ENCODE results near the gene ADARB2. TPM values are rescaled to one million over a fixed set of nuclear protein-coding genes. Genes with fewer than 3 reads are reported as not detected.

The ADARB2 gene
- total RNA-seq, 4 donors from 2014 or later = 0.80 to 4.9 (median 2.3) TPM

DNA sequence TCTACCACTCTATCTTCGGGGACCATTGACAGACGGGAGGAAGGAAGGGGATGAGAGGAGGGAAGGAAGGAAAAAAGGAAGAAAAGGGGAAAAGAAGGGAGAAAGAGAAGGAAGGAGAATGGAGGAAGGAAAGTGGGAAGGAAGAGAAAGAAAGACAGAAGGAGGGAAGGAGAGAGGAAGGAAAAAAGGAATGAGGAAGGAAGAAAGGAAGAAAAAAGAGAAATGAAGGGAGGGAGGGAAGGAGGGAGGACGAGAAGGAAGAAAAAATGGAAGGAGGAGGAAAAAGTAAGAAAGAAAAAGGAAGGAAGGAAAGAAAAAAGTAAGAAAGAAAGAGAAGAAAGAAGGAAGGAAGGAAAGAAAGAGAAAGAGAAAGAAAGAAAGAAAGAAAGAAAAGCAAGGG, 128.9 kb downstream of the ADARB2 start:
- intact Hi-C loops (cut with DNase I; ENCODE audit: low total_unique reads) = no loop called here
- H3K27me3 ChIP-seq = peaks cover 44% of the 10 kb centered on the region

DNA sequence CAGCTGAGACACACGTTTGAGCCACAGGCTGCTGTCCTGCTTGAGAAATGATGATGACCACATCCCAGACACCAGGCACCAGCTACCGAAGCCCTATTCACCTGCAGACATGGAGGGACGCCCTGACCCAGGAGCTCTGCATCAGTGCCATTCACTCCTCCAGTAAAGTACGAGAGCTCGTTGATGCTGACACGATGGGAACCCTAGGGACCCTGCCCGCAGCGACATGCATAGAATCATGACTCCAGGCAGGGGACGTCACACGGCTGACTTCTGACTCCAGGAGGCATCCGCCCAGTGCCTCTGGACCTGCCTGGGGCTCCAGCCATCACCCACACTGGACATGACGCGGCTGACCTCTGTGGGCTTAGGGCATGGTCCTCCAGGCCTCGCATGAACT, 129.9 kb downstream of the ADARB2 start:
- Histone ChIP-seq H3K9me3 (no peaks in the 10 kb centered on the region), H3K27me3 (peaks cover 44% of the 10 kb centered on the region), H3K4me3 (no peak overlapping the region), H3K27ac (no peak overlapping the region), H3K36me3 (no peaks in the 10 kb centered on the region), H3K4me1 (no peaks in the 10 kb centered on the region)
- DNase-seq = no peak
- in situ Hi-C loops (cut with MboI; ENCODE audit: low pct_ligation_motif_present in 1 of 4, low pct_unique_long_range_greater_than_20kb in 1 of 4, low sequenced_read_pairs in 3 of 4) (no loop called here), intact Hi-C loops (cut with DNase I; ENCODE audit: low total_unique reads) (no loop called here)
- WGBS, 2 donors (ENCODE audit: low coverage in 1 of 2) = 80 to 87% methylated on average over 2 to 14 of the region's 14 CpGs
- TF ChIP-seq, protein P1, sequence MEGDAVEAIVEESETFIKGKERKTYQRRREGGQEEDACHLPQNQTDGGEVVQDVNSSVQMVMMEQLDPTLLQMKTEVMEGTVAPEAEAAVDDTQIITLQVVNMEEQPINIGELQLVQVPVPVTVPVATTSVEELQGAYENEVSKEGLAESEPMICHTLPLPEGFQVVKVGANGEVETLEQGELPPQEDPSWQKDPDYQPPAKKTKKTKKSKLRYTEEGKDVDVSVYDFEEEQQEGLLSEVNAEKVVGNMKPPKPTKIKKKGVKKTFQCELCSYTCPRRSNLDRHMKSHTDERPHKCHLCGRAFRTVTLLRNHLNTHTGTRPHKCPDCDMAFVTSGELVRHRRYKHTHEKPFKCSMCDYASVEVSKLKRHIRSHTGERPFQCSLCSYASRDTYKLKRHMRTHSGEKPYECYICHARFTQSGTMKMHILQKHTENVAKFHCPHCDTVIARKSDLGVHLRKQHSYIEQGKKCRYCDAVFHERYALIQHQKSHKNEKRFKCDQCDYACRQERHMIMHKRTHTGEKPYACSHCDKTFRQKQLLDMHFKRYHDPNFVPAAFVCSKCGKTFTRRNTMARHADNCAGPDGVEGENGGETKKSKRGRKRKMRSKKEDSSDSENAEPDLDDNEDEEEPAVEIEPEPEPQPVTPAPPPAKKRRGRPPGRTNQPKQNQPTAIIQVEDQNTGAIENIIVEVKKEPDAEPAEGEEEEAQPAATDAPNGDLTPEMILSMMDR (IDR thresholded peaks at IDR 0.05) = no peak
- TF ChIP-seq POLR2AphosphoS5 (IDR thresholded peaks at IDR 0.05) = no peak
- TF ChIP-seq EP300 (IDR thresholded peaks at IDR 0.05; ENCODE audit: low read depth) = no peak
- no peak for TF ChIP-seq POLR2A (IDR thresholded peaks at IDR 0.05)

More for the DNA sequence above, 128.9 kb downstream of the ADARB2 start:
- no peak overlapping the region for H3K27ac ChIP-seq
- TF ChIP-seq EP300 (IDR thresholded peaks at IDR 0.05; ENCODE audit: low read depth) (no peak), POLR2AphosphoS5 (IDR thresholded peaks at IDR 0.05) (no peak), POLR2A (IDR thresholded peaks at IDR 0.05) (no peak)
- TF ChIP-seq, protein P1 (IDR thresholded peaks at IDR 0.05) = no peak
- no peaks in the 10 kb centered on the region for H3K9me3 ChIP-seq
- WGBS, 2 donors (ENCODE audit: low coverage in 1 of 2) = 49 to 50% methylated on average over 3 of the region's 3 CpGs
- no peak overlapping the region for H3K4me3 ChIP-seq
- H3K4me1 ChIP-seq = no peaks in the 10 kb centered on the region
- in situ Hi-C loops (cut with MboI; ENCODE audit: low pct_ligation_motif_present in 1 of 4, low pct_unique_long_range_greater_than_20kb in 1 of 4, low sequenced_read_pairs in 3 of 4) = no loop called here
- DNase-seq = no peak
- no peaks in the 10 kb centered on the region for H3K36me3 ChIP-seq

DNA sequence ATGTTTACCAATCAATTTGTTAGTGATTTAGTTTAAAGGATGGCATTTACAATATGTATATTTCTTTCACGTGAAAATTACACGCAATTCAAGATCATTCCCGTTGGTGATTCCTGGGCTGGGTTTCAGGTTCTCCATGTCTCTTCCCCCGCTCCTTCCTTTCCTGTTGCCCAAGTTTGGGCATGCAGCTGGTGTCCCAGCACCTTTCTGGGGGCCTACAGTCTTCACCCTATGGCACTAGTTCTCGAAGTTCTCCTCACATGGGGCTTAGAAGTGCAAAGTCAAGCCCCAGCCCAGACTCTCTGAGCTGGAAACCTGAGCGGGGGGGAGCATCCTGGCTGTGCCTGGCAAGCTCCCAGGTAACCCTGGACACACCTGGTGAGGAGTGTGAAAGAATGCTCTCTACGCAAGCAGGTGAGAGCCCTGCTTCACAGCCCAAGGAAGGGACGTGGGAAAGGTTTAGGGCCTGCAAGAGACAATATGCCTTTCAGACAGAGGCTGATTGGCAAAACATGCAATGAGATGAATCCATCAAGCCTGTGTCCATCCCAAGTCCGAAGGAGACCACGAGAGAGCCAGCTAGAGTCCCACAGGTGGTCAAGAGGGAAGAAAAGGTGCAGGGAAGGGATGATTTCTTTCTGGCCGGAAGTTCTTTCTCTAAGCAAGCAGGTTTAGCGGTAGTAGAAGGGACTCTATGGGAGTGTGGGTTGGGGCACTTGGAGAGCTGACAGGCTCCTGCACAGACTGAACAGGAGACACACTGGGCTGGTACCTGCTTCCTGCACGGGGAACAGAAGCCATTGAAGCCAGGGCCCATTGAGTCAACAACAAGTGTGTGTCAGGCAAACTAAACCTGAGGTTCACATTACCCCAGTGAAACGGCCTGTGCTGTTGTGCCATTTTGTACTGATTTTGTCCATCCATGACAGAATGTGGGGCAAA, 131.1 kb downstream of the ADARB2 start:
- no peaks in the 10 kb centered on the region for H3K9me3 ChIP-seq
- 50 to 64% methylated on average over 7 to 14 of the region's 14 CpGs for WGBS, 2 donors (ENCODE audit: low coverage in 1 of 2)
- H3K27me3 ChIP-seq = peaks cover 39% of the 10 kb centered on the region
- in situ Hi-C loops (cut with MboI; ENCODE audit: low pct_ligation_motif_present in 1 of 4, low pct_unique_long_range_greater_than_20kb in 1 of 4, low sequenced_read_pairs in 3 of 4) (no loop called here), intact Hi-C loops (cut with DNase I; ENCODE audit: low total_unique reads) (no loop called here)
- DNase-seq = no peak
- no peak overlapping the region for H3K27ac ChIP-seq
- no peaks in the 10 kb centered on the region for H3K36me3 ChIP-seq
- no peak for TF ChIP-seq POLR2AphosphoS5 (IDR thresholded peaks at IDR 0.05)
- TF ChIP-seq, protein P1 (IDR thresholded peaks at IDR 0.05) = no peak
- H3K4me1 ChIP-seq = no peaks in the 10 kb centered on the region
- H3K4me3 ChIP-seq = no peak overlapping the region

DNA sequence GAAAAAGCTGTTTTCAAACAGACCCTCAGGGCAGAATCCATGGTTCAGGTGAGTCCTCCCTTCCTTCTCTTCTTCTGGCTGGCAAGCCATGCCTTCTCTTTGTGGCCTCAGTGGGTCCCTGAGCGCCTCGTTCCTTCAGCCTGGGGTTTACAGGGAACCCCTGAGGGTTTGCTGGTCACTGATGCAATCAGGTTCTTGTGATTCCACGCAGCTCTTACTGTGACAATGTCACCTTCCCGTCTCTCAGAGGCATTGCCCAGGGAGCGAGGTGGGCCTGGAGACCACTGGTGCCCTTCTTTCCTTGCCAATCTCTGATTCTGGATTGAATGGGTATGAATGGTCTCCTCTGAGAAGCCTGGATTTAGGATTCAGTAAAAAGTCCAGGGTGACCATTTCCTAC, 132.2 kb downstream of the ADARB2 start:
- Histone ChIP-seq H3K36me3 (no peaks in the 10 kb centered on the region), H3K27ac (no peak overlapping the region), H3K4me3 (no peak overlapping the region), H3K9me3 (no peaks in the 10 kb centered on the region), H3K27me3 (peaks cover 35% of the 10 kb centered on the region), H3K4me1 (no peaks in the 10 kb centered on the region)
- in situ Hi-C loops (cut with MboI; ENCODE audit: low pct_ligation_motif_present in 1 of 4, low pct_unique_long_range_greater_than_20kb in 1 of 4, low sequenced_read_pairs in 3 of 4) = no loop called here
- 77 to 83% methylated on average over 4 to 5 of the region's 5 CpGs for WGBS, 2 donors (ENCODE audit: low coverage in 1 of 2)
- intact Hi-C loops (cut with DNase I; ENCODE audit: low total_unique reads) = no loop called here
- no peak for TF ChIP-seq POLR2AphosphoS5 (IDR thresholded peaks at IDR 0.05)
- no peak for TF ChIP-seq EP300 (IDR thresholded peaks at IDR 0.05; ENCODE audit: low read depth)
- TF ChIP-seq POLR2A (IDR thresholded peaks at IDR 0.05) = no peak
- TF ChIP-seq, protein P1 (IDR thresholded peaks at IDR 0.05) = no peak
- no peak for DNase-seq
